ENCODE data around the gene SCLT1. TPM values are rescaled to one million over a fixed set of nuclear protein-coding genes. Genes with fewer than 3 reads are reported as not detected.

The SCLT1 gene
- total and polyA plus RNA-seq, 2 of the 8 experiments (the other 6 are each of a cell fraction or from before 2014, with no cell fraction given) = 4.8 to 13.1 TPM

DNA sequence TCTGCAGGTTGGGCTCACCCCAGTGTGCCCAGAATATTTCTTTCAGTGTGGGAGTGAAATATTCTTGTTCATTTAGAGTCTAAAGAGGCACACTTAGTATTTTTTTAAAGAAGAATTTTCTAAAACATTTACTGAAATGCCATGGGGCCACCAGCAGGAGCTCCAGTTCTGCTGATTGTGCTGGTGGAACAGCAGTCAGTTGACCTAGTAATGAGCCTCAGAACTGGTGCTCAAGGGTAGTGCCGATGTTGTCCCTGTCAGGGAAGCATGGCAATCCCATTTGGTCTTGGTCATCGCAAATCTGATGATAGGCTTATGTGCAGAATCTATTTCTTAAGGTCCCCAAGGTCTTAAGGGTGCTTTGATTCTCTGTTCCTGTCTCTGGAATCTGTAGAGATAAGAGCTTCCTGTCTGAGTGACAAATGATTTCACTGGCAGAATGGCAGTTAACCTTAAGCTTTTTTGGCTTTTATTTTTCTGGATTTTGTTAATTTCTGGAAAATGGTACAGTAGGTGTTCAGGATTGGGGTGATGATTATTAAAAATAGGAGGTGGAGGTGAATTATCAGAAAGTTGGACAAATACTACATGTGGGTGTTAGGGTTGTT, 252.5 kb downstream of the SCLT1 start:
- ChIA-PET POLR2A (ENCODE audit: partially characterized antibody) (interaction anchor here (0.7 to 21.1 kb wide), 8 partner anchors 8 to 275 kb away, joined by 3 to 204 read pairs (median 6); no protein-coding TSS in a partner anchor), CTCF (ENCODE audit: partially characterized antibody) (interaction anchor here (0.6 to 2.7 kb wide), 11 partner anchors 9 to 653 kb away, joined by 3 to 12 read pairs (median 4); no protein-coding TSS in a partner anchor)
- no peak overlapping the region for H3K18ac ChIP-seq (ENCODE audit: extremely low read depth, low read length)
- H3K9me3 ChIP-seq (ENCODE audit: insufficient read depth in 2 of 2, low read depth in 1 of 2, low read length in 1 of 2) = no peaks in the 10 kb centered on the region
- WGBS, 2 experiments (ENCODE audit: extremely low coverage in 1 of 2, insufficient coverage in 1 of 2, insufficient read length in 1 of 2, insufficient replicate concordance in 2 of 2, low coverage in 1 of 2, low lambda C conversion rate in 2 of 2, missing lambda C conversion rate in 1 of 2) = 97% methylated on average over 2 of the region's 2 CpGs; no CpG with 5 or more reads in 1 of the 2 experiments
- H3K14ac ChIP-seq (ENCODE audit: insufficient read length) = no peak overlapping the region
- no peak overlapping the region for H4K91ac ChIP-seq (replicated peaks; ENCODE audit: insufficient read length, low read length)
- H3K36me3 ChIP-seq (ENCODE audit: control insufficient read depth in 2 of 4, insufficient read depth in 4 of 4, low read length in 3 of 4) = peaks cover 31 to 81% (median 58%) of the 10 kb centered on the region in 4 experiments
- H3K4ac ChIP-seq (replicated peaks; ENCODE audit: insufficient read length, low read depth, low read length) = no peak overlapping the region
- peaks cover 7% of the 10 kb centered on the region for H3K79me1 ChIP-seq (ENCODE audit: low read depth, low read length)
- no peak overlapping the region for H3K9ac ChIP-seq (replicated peaks in 1 of 4; ENCODE audit: extremely low read depth in 1 of 4, low read depth in 3 of 4, low read length in 3 of 4)
- no peak overlapping the region for H3K4me2 ChIP-seq (ENCODE audit: insufficient read depth in 1 of 2, low read depth in 2 of 2, low read length in 2 of 2)
- H3K23ac ChIP-seq (ENCODE audit: insufficient read length) = no peak overlapping the region
- no peak for FAIRE-seq
- peaks cover 55 to 64% of the 10 kb centered on the region in 2 experiments for H4K20me1 ChIP-seq (replicated peaks in 1 of 2; ENCODE audit: control insufficient read depth in 1 of 2, insufficient read depth in 2 of 2, low read length in 2 of 2)
- DNase-seq (ENCODE audit: low read depth in 1 of 2, low spot score in 2 of 2) = no peak
- no peak overlapping the region for H3K56ac ChIP-seq (replicated peaks; ENCODE audit: insufficient read length, low read depth, low read length)
- no peak overlapping the region for H2BK120ac ChIP-seq (replicated peaks; ENCODE audit: low read depth, low read length)
- no peak overlapping the region for H2BK15ac ChIP-seq (ENCODE audit: low read length)
- no peak overlapping the region for H2BK12ac ChIP-seq (ENCODE audit: low read depth, low read length)
- peaks cover under 1 to 14% (median 5%) of the 10 kb centered on the region in 4 experiments; a peak in 6 of 7 replicates for H3K4me1 ChIP-seq (replicated peaks in 1 of 4; ENCODE audit: control insufficient read depth in 3 of 4, insufficient read depth in 4 of 4, low read length in 3 of 4)
- no peak overlapping the region for H3K27ac ChIP-seq (ENCODE audit: low read depth, low read length)
- no peak overlapping the region for H2AK5ac ChIP-seq (ENCODE audit: low read depth, low read length)
- H3K4me3 ChIP-seq (ENCODE audit: extremely low read depth in 1 of 4, insufficient read depth in 2 of 4, low read depth in 3 of 4, low read length in 4 of 4) = no peak overlapping the region
- no peaks in the 10 kb centered on the region for H3K27me3 ChIP-seq (replicated peaks in 1 of 4; ENCODE audit: control insufficient read depth in 3 of 4, extremely low read depth in 1 of 4, insufficient read depth in 3 of 4, low read length in 3 of 4)
- no peak overlapping the region for H2AFZ ChIP-seq (ENCODE audit: low read length)
- peaks cover 64 to 100% of the 10 kb centered on the region in 2 experiments for H3K79me2 ChIP-seq (ENCODE audit: control insufficient read depth in 1 of 2, insufficient read depth in 2 of 2, low read length in 2 of 2)
- H4K5ac ChIP-seq (ENCODE audit: insufficient read length, low read depth, low read length) = no peak overlapping the region
- H2BK5ac ChIP-seq (ENCODE audit: low read depth, low read length) = no peak overlapping the region
- H3K23me2 ChIP-seq (ENCODE audit: low read depth, low read length) = no peaks in the 10 kb centered on the region
- no peak overlapping the region for H2BK20ac ChIP-seq (ENCODE audit: low read length)
- H4K8ac ChIP-seq (ENCODE audit: extremely low read depth, insufficient read depth, low read length) = no peak overlapping the region
- TF ChIP-seq BACH1 (IDR thresholded peaks at IDR 0.05; ENCODE audit: low read length) (no peak), MAFK (IDR thresholded peaks at IDR 0.05; ENCODE audit: low read depth, low read length) (no peak), EP300 (IDR thresholded peaks at IDR 0.05; ENCODE audit: borderline replicate concordance in 1 of 2, low read depth in 2 of 2, low read length in 2 of 2) (no peak), POLR2A (IDR thresholded peaks at IDR 0.05; ENCODE audit: control extremely low read depth in 1 of 2, low read depth in 2 of 2, low read length in 2 of 2) (no peak), SIX5 (IDR thresholded peaks at IDR 0.05; ENCODE audit: low read depth, low read length) (no peak), TAF1 (IDR thresholded peaks at IDR 0.05; ENCODE audit: low read depth, low read length) (no peak), ZNF274 (IDR thresholded peaks at IDR 0.05; ENCODE audit: borderline replicate concordance, extremely low read depth, low read length) (no peak), CBX8 (IDR thresholded peaks at IDR 0.05; ENCODE audit: borderline replicate concordance, low read depth, low read length) (no peak), BRCA1 (IDR thresholded peaks at IDR 0.05; ENCODE audit: low read depth, low read length) (no peak), KDM5A (IDR thresholded peaks at IDR 0.05; ENCODE audit: low read length) (no peak), RNF2 (IDR thresholded peaks at IDR 0.05; ENCODE audit: borderline replicate concordance, low read depth, low read length, missing control alignments, poor library complexity, severe bottlenecking) (no peak), EZH2 (IDR thresholded peaks at IDR 0.05; ENCODE audit: low read depth, low read length, severe bottlenecking) (no peak), JUND (IDR thresholded peaks at IDR 0.05; ENCODE audit: low read length) (no peak)

All from H1 (cell line).